ENCODE data around the gene KANTR. TPM values are rescaled to one million over a fixed set of nuclear protein-coding genes. Genes with fewer than 3 reads are reported as not detected.

KANTR gene
- total RNA-seq, 2 experiments from 2014 or later = 6.2 to 6.8 TPM

DNA sequence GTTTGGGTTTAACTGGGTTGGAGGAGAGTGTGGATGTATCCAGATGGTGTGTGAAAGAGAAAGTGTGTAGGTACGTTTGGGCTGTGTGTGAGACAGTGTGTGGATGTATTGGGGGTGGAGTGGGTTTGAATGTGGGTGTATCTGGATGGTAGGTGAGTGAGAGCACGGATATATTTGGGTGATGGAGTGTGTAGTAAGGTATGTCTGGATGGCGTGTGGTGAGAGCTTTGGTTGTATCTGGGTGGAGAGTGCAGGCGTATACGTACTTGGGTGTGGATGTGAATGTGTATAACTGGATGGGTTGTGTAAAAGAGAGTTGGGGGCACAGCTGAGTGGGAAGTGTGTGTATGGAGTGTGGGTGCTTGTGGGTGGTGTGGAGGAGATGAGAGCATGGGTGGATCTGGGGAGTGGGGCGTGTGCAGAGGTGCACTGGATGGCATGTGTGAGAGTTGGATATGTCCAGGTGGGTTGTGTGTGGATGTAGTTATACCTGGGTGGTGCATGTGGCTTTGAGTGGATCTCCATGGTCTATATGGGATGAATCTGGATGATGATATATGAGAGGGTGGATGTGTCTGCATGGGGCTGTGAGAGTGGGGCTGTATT is 38.6 kb upstream of the KANTR start:
- ChIA-PET POLR2A (no interaction called here), CTCF (no interaction called here)
- no peaks in the 10 kb centered on the region for H3K27me3 ChIP-seq (ENCODE audit: control insufficient read depth in 1 of 2, insufficient read depth in 2 of 2, low read length in 2 of 2)
- H3K4me1 Mint-ChIP-seq (ENCODE audit: low read depth) = no peaks in the 10 kb centered on the region
- peaks cover 9% of the 10 kb centered on the region for H3K4me1 ChIP-seq (ENCODE audit: insufficient read depth, low read length)
- H3K36me3 Mint-ChIP-seq (ENCODE audit: low read depth) = no peaks in the 10 kb centered on the region
- H3K36me3 ChIP-seq (ENCODE audit: insufficient read depth, low read length) = no peaks in the 10 kb centered on the region
- DNase-seq = no peak
- H3K4me3 Mint-ChIP-seq = no peak overlapping the region
- no peaks in the 10 kb centered on the region for H3K9me3 Mint-ChIP-seq
- intact Hi-C loops (cut with DNase I, micrococcal nuclease) = no loop called here
- ATAC-seq (ENCODE audit: poor library complexity) = no peak
- H3K9me3 ChIP-seq (ENCODE audit: control insufficient read depth in 1 of 2, insufficient read depth in 1 of 2, low read length in 2 of 2) = no peaks in the 10 kb centered on the region
- TF ChIP-seq, protein P1, sequence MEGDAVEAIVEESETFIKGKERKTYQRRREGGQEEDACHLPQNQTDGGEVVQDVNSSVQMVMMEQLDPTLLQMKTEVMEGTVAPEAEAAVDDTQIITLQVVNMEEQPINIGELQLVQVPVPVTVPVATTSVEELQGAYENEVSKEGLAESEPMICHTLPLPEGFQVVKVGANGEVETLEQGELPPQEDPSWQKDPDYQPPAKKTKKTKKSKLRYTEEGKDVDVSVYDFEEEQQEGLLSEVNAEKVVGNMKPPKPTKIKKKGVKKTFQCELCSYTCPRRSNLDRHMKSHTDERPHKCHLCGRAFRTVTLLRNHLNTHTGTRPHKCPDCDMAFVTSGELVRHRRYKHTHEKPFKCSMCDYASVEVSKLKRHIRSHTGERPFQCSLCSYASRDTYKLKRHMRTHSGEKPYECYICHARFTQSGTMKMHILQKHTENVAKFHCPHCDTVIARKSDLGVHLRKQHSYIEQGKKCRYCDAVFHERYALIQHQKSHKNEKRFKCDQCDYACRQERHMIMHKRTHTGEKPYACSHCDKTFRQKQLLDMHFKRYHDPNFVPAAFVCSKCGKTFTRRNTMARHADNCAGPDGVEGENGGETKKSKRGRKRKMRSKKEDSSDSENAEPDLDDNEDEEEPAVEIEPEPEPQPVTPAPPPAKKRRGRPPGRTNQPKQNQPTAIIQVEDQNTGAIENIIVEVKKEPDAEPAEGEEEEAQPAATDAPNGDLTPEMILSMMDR (IDR thresholded peaks at IDR 0.05) = no peak
- no peak overlapping the region for H3K4me3 ChIP-seq (ENCODE audit: low read length)
- no peaks in the 10 kb centered on the region for H3K27me3 Mint-ChIP-seq
- H3K27ac ChIP-seq (ENCODE audit: low read depth in 1 of 2, low read length in 2 of 2) = no peak overlapping the region
- H3K27ac Mint-ChIP-seq = no peak overlapping the region

DNA sequence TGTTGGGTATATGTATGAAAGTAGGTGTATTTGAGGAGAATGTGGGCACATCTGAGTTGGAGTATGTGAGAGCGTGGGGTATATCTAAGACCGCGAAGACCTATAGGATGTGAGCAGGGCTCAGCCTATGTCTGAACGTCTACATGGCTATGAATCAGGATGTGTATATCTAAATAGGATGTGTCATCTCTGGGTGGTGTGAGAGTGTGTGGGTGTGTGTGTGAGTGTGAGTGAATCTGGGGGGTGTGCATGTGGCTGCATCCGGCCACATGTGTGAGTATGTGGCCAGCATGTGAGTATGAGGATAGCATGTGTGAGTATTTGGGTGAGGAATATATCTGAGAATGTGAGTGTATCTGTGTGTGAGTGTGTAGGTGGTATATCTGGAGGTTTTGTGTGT is 37.6 kb upstream of the KANTR start:
- H3K4me3 Mint-ChIP-seq = no peak overlapping the region
- TF ChIP-seq, protein P1 (IDR thresholded peaks at IDR 0.05) = no peak
- no peak overlapping the region for H3K4me3 ChIP-seq (ENCODE audit: low read length)
- no peaks in the 10 kb centered on the region for H3K9me3 Mint-ChIP-seq
- POLR2A ChIA-PET = no interaction called here
- H3K27ac Mint-ChIP-seq = no peak overlapping the region
- no peaks in the 10 kb centered on the region for H3K9me3 ChIP-seq (ENCODE audit: control insufficient read depth in 1 of 2, insufficient read depth in 1 of 2, low read length in 2 of 2)
- no peaks in the 10 kb centered on the region for H3K4me1 Mint-ChIP-seq (ENCODE audit: low read depth)
- H3K27me3 Mint-ChIP-seq = no peaks in the 10 kb centered on the region
- H3K27me3 ChIP-seq (ENCODE audit: control insufficient read depth in 1 of 2, insufficient read depth in 2 of 2, low read length in 2 of 2) = no peaks in the 10 kb centered on the region
- H3K27ac ChIP-seq (ENCODE audit: low read depth in 1 of 2, low read length in 2 of 2) = no peak overlapping the region
- H3K36me3 Mint-ChIP-seq (ENCODE audit: low read depth) = no peaks in the 10 kb centered on the region
- CTCF ChIA-PET = no interaction called here
- peaks cover 9% of the 10 kb centered on the region for H3K4me1 ChIP-seq (ENCODE audit: insufficient read depth, low read length)
- ATAC-seq (ENCODE audit: poor library complexity) (no peak), DNase-seq (no peak)
- intact Hi-C loops (cut with DNase I, micrococcal nuclease) = no loop called here
- H3K36me3 ChIP-seq (ENCODE audit: insufficient read depth, low read length) = no peaks in the 10 kb centered on the region

DNA sequence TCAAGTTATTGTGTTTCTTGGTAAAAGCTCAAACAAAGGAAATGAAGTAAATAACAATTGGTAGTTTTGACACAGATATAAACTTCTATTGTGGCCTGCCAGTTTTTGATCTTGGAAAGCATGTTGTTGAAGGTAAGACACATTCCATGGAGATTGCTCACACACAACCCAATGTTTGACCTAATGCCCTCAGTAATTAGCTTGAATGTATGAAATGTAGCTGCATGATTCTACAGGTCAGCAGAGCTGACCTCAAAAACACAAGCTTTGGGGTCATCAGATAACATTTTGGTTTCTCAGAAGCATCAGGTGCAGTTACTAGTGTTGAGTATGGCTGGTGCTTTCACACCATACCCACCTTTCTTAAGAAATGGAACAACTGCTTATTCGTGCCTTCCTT is 28.8 kb upstream of the KANTR start:
- ATAC-seq (ENCODE audit: poor library complexity) = no peak
- ChIA-PET CTCF (no interaction called here), POLR2A (no interaction called here)
- H3K27ac ChIP-seq (ENCODE audit: low read depth in 1 of 2, low read length in 2 of 2) = no peak overlapping the region
- Mint-ChIP-seq H3K27ac (no peak overlapping the region), H3K36me3 (ENCODE audit: low read depth) (no peaks in the 10 kb centered on the region), H3K4me1 (ENCODE audit: low read depth) (no peaks in the 10 kb centered on the region), H3K27me3 (no peaks in the 10 kb centered on the region), H3K4me3 (no peak overlapping the region), H3K9me3 (no peaks in the 10 kb centered on the region)
- no peak for DNase-seq
- H3K4me3 ChIP-seq (ENCODE audit: low read length) = no peak overlapping the region
- H3K36me3 ChIP-seq (ENCODE audit: insufficient read depth, low read length) = no peaks in the 10 kb centered on the region
- H3K4me1 ChIP-seq (ENCODE audit: insufficient read depth, low read length) = no peaks in the 10 kb centered on the region
- intact Hi-C loops (cut with DNase I, micrococcal nuclease) = no loop called here
- no peaks in the 10 kb centered on the region for H3K27me3 ChIP-seq (ENCODE audit: control insufficient read depth in 1 of 2, insufficient read depth in 2 of 2, low read length in 2 of 2)
- no peaks in the 10 kb centered on the region for H3K9me3 ChIP-seq (ENCODE audit: control insufficient read depth in 1 of 2, insufficient read depth in 1 of 2, low read length in 2 of 2)
- TF ChIP-seq, protein P1 (IDR thresholded peaks at IDR 0.05) = no peak
